Measurements from ENCODE around the gene SPATS2.
"Not testable (repeated sequence)": the region's sequence is repeated elsewhere in the genome, so short reads cannot be mapped to it uniquely, and the experiment has no call there.

The SPATS2 gene

DNA sequence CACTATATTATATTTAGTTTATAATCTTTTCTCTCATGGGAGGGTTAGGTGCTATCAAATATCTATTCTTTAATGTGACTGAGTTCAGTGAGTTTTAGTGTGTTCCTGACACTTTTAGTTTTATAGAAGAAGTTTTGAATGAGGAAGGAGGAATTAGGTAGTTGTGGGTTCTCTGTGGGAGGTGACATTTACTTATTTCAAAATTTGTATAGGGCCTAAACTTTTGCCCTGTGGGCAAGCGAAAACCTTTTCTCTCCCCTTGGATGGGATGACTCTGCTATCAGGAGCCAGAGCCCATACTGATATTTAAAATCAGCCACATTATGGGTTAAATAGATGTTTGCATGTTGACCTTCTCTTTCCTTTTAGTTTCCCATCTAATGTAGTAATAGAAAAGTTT, 43.6 kb downstream of the SPATS2 start:
- H3K27ac Mint-ChIP-seq (ENCODE audit: low read depth) = no peak overlapping the region
- H3K4me3 Mint-ChIP-seq = no peak overlapping the region
- DNase-seq (ENCODE audit: low spot score in 2 of 2) = no peak
- ATAC-seq (replicated peaks; ENCODE audit: extremely low read depth, poor library complexity, severe bottlenecking) = no peak
- no peaks in the 10 kb centered on the region for H3K27me3 Mint-ChIP-seq
- no peaks in the 10 kb centered on the region for H3K4me1 Mint-ChIP-seq
- peaks cover 2% of the 10 kb centered on the region for H3K36me3 Mint-ChIP-seq (ENCODE audit: insufficient read depth)
- no peaks in the 10 kb centered on the region for H3K9me3 Mint-ChIP-seq

DNA sequence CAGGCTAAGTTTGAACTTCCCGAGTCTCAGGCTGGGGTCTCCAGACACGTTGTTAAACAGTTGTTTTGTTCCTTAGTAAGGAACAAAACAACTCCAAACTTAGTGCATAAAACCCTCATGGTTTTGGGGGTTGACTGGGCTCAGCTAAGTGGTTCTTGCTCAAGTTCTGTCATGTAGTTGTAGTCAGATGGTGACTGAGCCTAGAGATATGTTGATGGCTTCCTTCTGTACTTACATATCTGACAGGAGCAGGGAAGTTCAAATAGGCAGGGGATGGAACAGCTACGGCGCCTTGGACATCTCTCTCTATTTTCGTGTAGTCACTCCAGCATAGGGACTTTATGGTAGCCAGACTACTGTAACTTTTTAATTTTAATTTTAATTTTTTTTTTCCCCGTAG, 45.7 kb downstream of the SPATS2 start:
- Mint-ChIP-seq H3K9me3 (no peaks in the 10 kb centered on the region), H3K27me3 (no peaks in the 10 kb centered on the region), H3K4me3 (no peak overlapping the region), H3K4me1 (no peaks in the 10 kb centered on the region), H3K27ac (ENCODE audit: low read depth) (no peak overlapping the region), H3K36me3 (ENCODE audit: insufficient read depth) (peaks cover 2% of the 10 kb centered on the region)
- ATAC-seq (replicated peaks; ENCODE audit: extremely low read depth, poor library complexity, severe bottlenecking) (no peak), DNase-seq (ENCODE audit: low spot score in 2 of 2) (no peak)

DNA sequence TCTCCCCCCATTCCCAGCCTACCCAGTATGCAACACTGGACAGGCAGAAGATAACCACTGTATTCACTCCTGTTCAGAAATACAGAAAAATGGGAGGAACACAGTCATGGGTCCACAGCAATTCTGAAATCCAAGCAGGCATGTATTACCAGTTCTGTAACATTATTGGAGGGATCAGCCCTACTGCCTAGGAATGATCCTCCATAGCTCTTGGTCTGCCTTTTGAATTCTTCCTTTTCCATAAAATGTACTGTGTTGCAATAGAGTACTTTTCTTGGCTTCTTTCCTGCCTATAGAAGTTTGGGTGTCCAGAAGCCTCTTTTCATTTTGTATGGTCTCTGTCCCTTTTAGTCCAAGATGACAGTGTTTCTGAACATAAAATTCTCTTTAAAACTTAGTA, 46.5 kb downstream of the SPATS2 start:
- Mint-ChIP-seq H3K27me3 (no peaks in the 10 kb centered on the region), H3K4me1 (no peaks in the 10 kb centered on the region), H3K36me3 (ENCODE audit: insufficient read depth) (peaks cover 2% of the 10 kb centered on the region), H3K9me3 (no peaks in the 10 kb centered on the region), H3K27ac (ENCODE audit: low read depth) (no peak overlapping the region), H3K4me3 (no peak overlapping the region)
- no peak for DNase-seq (ENCODE audit: low spot score in 2 of 2)
- no peak for ATAC-seq (replicated peaks; ENCODE audit: extremely low read depth, poor library complexity, severe bottlenecking)

DNA sequence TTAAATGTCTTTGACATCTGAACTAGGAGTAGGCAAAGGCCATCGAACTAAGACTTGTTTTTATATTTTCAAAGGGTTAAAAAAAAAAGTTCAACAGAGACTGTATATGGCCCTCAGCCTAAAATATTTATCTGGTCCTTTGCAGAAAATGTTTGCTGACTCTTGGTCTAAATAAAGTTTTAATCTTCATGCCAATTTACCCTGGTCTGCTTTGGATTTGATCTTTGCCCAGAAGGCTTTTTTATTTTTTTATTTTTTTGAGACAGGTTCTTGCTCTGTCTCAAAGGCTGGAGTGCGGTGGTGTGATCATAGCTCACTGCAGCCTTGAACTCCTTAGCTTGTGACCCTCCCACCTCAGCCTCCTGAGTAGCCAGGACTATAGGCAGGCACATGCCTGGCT, 47.1 kb downstream of the SPATS2 start:
- H3K4me3 Mint-ChIP-seq = no peak overlapping the region
- H3K9me3 Mint-ChIP-seq = no peaks in the 10 kb centered on the region
- no peaks in the 10 kb centered on the region for H3K36me3 Mint-ChIP-seq (ENCODE audit: insufficient read depth)
- DNase-seq (ENCODE audit: low spot score in 2 of 2) = no peak
- no peak for ATAC-seq (replicated peaks; ENCODE audit: extremely low read depth, poor library complexity, severe bottlenecking)
- no peaks in the 10 kb centered on the region for H3K27me3 Mint-ChIP-seq
- no peak overlapping the region for H3K27ac Mint-ChIP-seq (ENCODE audit: low read depth)
- H3K4me1 Mint-ChIP-seq = no peaks in the 10 kb centered on the region

DNA sequence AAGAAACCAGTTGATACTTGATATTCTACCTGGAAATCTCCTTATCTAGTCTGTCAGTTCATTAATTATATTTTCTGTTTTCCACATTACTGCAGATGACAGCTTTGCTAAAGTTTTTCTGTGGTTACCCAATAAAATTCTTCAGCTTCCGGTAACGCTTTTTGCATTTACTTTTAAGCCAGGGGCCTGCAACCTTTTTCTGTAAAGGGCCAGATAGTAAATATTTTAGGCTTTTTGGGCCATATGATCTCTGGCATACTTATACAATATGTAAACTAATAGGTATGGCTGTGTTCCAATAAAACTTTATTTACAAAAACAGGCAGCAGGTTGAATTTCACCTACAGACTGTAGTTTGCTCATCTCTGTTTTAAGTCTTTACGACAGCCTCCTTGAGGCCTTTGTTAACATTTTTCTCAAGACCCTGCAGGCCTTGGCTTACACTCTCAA, 48.3 kb downstream of the SPATS2 start:
- H3K27ac Mint-ChIP-seq (ENCODE audit: low read depth) = no peak overlapping the region
- DNase-seq (ENCODE audit: low spot score in 2 of 2) (no peak), ATAC-seq (replicated peaks; ENCODE audit: extremely low read depth, poor library complexity, severe bottlenecking) (no peak)
- no peaks in the 10 kb centered on the region for H3K27me3 Mint-ChIP-seq
- H3K9me3 Mint-ChIP-seq = no peaks in the 10 kb centered on the region
- no peaks in the 10 kb centered on the region for H3K36me3 Mint-ChIP-seq (ENCODE audit: insufficient read depth)
- H3K4me3 Mint-ChIP-seq = no peak overlapping the region
- no peaks in the 10 kb centered on the region for H3K4me1 Mint-ChIP-seq

DNA sequence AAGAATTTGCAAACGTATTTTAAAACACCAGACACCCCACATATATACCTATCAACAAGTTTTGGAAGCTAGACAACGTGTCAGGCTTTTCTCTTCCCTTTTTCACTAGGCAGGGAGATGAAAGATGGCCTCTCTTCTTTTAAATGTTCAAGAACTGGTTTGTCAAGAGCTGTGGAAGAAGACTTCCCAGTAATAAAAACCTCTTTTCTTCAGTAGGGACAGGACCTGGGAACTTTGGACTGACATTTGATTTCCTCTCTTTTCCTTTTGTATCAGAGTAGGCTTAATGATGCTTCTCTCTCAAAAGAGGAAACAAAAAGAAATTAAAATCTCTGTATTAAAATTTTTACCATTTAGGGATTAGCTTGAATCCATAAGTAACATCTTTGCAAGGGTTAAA, 49.6 kb downstream of the SPATS2 start:
- no peaks in the 10 kb centered on the region for H3K9me3 Mint-ChIP-seq
- DNase-seq (ENCODE audit: low spot score in 2 of 2) (no peak), ATAC-seq (replicated peaks; ENCODE audit: extremely low read depth, poor library complexity, severe bottlenecking) (no peak)
- H3K36me3 Mint-ChIP-seq (ENCODE audit: insufficient read depth) = no peaks in the 10 kb centered on the region
- no peaks in the 10 kb centered on the region for H3K4me1 Mint-ChIP-seq
- H3K27ac Mint-ChIP-seq (ENCODE audit: low read depth) = no peak overlapping the region
- H3K4me3 Mint-ChIP-seq = no peak overlapping the region
- no peaks in the 10 kb centered on the region for H3K27me3 Mint-ChIP-seq

DNA sequence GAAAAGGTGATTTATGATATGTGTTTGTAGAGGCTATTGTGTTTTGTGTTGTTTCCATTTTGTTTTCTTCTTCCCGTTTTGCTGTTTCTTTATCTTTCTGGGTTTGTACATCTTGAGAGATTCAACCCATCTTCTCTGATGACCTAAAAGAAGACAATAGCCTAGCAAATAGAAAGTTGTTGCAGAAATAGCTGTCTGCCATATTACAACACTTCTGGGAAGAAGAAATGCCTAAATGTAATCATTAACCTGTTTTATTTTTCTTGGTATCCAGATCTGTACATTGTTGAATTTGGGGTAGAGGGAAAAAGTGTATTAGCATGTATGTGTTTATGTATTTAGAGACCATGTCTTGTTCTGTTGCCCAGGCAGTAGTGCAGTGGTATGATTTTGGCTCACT, 50.3 kb downstream of the SPATS2 start:
- ATAC-seq (replicated peaks; ENCODE audit: extremely low read depth, poor library complexity, severe bottlenecking) (no peak), DNase-seq (ENCODE audit: low spot score in 2 of 2) (no peak)
- Mint-ChIP-seq H3K27me3 (no peaks in the 10 kb centered on the region), H3K36me3 (ENCODE audit: insufficient read depth) (no peaks in the 10 kb centered on the region), H3K4me3 (no peak overlapping the region), H3K9me3 (no peaks in the 10 kb centered on the region), H3K27ac (ENCODE audit: low read depth) (no peak overlapping the region), H3K4me1 (no peaks in the 10 kb centered on the region)

DNA sequence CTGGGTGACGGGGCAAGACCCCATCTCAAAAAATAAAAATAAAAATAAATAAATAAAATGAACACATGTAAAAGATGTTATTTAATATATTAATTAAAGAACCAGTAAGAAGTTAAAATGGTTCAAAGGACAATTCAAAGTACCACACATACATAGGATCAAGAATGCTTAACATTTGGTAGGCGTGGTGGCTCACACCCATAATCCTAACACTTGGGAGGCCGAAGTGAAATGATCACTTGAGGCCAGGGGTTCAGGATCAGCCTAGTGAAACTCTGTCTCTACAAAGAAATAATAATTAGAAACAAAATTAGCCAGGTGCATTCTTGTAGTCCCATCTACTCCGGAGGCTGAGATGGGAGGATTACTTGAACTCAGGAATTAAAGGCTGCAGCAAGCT, 53.3 kb downstream of the SPATS2 start:
- no peak overlapping the region for H3K27ac Mint-ChIP-seq (ENCODE audit: low read depth)
- H3K4me1 Mint-ChIP-seq = no peaks in the 10 kb centered on the region
- H3K4me3 Mint-ChIP-seq = no peak overlapping the region
- ATAC-seq (replicated peaks; ENCODE audit: extremely low read depth, poor library complexity, severe bottlenecking) (no peak), DNase-seq (ENCODE audit: low spot score in 2 of 2) (no peak)
- no peaks in the 10 kb centered on the region for H3K27me3 Mint-ChIP-seq
- H3K9me3 Mint-ChIP-seq = no peaks in the 10 kb centered on the region
- H3K36me3 Mint-ChIP-seq (ENCODE audit: insufficient read depth) = no peaks in the 10 kb centered on the region

DNA sequence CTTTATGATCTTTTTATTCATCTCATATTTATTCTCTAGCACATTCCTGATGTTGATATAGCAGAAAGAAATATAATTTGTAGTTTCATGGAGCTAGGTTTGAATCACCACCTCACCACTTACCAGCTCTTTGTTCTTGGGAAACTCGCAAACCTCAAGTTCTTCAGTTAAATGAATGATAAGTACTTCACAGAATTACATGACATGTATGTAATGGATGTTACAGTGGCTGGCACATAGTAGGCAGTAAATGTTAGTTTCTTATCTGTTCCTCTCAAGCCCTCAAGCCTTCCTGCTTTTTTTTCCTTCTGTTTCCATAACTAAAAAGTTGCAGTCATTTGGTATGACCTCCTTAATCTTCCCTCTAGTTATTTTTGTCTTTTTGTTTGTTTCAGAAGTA, 54.9 kb downstream of the SPATS2 start:
- no peaks in the 10 kb centered on the region for H3K4me1 Mint-ChIP-seq
- no peaks in the 10 kb centered on the region for H3K9me3 Mint-ChIP-seq

DNA sequence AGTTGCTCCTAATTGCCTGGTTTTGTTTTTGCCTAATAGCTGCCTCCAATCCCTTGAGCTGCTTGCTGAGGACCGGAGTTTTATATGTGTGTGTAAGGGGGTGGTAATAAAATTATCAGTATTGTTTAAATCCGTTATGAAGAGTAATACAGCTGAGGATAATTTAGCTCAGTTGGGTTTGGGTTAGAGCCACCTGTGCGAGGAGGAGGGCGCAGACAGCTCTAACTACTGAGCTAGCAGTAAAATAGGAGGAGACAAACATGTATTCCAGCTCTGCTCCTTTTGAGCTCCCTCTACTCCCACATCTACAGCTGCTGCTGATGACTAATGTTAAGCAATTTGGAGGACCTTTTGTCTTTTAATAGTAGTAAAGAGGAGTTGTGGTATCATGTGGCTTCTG, 61.5 kb downstream of the SPATS2 start:
- Mint-ChIP-seq H3K9me3 (no peaks in the 10 kb centered on the region), H3K4me3 (no peak overlapping the region), H3K27me3 (no peaks in the 10 kb centered on the region), H3K36me3 (ENCODE audit: insufficient read depth) (no peaks in the 10 kb centered on the region), H3K4me1 (no peaks in the 10 kb centered on the region), H3K27ac (ENCODE audit: low read depth) (no peak overlapping the region)
- ATAC-seq (replicated peaks; ENCODE audit: extremely low read depth, poor library complexity, severe bottlenecking) = no peak
- no peak for DNase-seq (ENCODE audit: low spot score in 2 of 2)

More for the DNA sequence above, 54.9 kb downstream of the SPATS2 start:
- no peaks in the 10 kb centered on the region for H3K27me3 Mint-ChIP-seq
- no peaks in the 10 kb centered on the region for H3K36me3 Mint-ChIP-seq (ENCODE audit: insufficient read depth)
- DNase-seq (ENCODE audit: low spot score in 2 of 2) (no peak), ATAC-seq (replicated peaks; ENCODE audit: extremely low read depth, poor library complexity, severe bottlenecking) (no peak)
- H3K27ac Mint-ChIP-seq (ENCODE audit: low read depth) = no peak overlapping the region
- no peak overlapping the region for H3K4me3 Mint-ChIP-seq

DNA sequence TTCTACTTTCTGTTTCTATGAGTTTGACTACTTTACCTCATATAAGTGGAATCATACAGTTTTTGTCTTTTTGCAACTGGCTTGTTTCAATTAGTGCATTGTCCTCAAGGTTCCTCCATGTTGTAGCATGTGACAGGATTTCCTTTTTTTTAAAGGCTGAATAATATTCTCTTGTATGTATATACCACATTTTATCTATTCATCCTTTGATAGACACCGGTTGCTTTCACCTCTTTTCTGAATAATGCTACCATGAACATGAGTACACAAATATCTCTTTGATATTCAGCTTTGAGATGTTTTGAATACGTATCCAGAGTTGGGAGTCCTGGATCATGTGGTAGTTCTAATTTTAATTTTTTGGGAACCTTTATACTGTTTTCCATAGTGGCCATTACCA, 65.4 kb downstream of the SPATS2 start:
- H3K4me1 Mint-ChIP-seq = no peaks in the 10 kb centered on the region
- DNase-seq (ENCODE audit: low spot score in 2 of 2) (no peak), ATAC-seq (replicated peaks; ENCODE audit: extremely low read depth, poor library complexity, severe bottlenecking) (no peak)
- H3K9me3 Mint-ChIP-seq = no peaks in the 10 kb centered on the region
- no peaks in the 10 kb centered on the region for H3K27me3 Mint-ChIP-seq
- H3K27ac Mint-ChIP-seq (ENCODE audit: low read depth) = no peak overlapping the region
- H3K4me3 Mint-ChIP-seq = no peak overlapping the region
- no peaks in the 10 kb centered on the region for H3K36me3 Mint-ChIP-seq (ENCODE audit: insufficient read depth)

DNA sequence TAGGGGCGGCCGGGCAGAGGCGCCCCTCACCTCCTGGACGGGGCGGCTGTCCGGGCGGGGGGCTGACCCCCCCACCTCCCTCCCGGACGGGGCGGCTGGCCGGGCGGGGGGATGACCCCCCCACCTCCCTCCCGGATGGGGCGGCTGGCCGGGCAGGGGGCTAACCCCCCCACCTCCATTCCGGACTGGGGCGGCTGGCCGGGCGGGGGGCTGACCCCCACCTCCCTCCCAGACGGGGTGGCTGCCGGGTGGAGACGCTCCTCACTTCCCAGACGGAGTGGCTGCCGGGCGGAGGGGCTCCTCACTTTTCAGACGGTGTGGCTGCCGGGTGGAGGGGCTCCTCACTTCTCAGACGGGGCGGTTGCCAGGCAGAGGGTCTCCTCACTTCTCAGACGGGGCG, 69.5 kb downstream of the SPATS2 start:
- not testable (repeated sequence) for DNase-seq (ENCODE audit: low spot score in 2 of 2); H3K27ac Mint-ChIP-seq (ENCODE audit: low read depth); H3K4me1 Mint-ChIP-seq; H3K27me3 Mint-ChIP-seq; H3K36me3 Mint-ChIP-seq (ENCODE audit: insufficient read depth); ATAC-seq (replicated peaks; ENCODE audit: extremely low read depth, poor library complexity, severe bottlenecking); H3K4me3 Mint-ChIP-seq; H3K9me3 Mint-ChIP-seq

DNA sequence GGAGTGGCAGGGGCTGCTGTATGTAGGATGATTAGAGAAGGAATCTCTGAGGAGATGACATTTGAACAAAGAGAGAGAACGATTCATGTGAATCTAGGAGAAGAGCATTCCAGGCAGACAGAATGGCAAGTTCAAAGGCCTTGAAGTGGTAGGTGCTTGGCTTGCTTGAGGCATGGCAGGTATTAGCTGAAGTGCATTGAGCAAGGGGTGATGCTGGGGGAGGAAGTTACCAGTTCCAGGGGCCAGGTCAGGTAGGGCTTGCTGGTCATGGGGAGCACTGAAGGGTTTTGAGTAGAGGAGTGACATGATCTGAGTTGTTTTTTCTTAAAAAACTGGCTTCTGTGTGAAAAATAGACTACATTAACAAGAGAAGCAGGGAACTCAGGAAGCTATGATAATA, 71.8 kb downstream of the SPATS2 start:
- ATAC-seq (replicated peaks; ENCODE audit: extremely low read depth, poor library complexity, severe bottlenecking) (no peak), DNase-seq (ENCODE audit: low spot score in 2 of 2) (no peak)
- Mint-ChIP-seq H3K4me1 (peaks cover 5% of the 10 kb centered on the region), H3K9me3 (no peaks in the 10 kb centered on the region), H3K36me3 (ENCODE audit: insufficient read depth) (no peaks in the 10 kb centered on the region), H3K27me3 (no peaks in the 10 kb centered on the region), H3K27ac (ENCODE audit: low read depth) (no peak overlapping the region), H3K4me3 (no peak overlapping the region)

DNA sequence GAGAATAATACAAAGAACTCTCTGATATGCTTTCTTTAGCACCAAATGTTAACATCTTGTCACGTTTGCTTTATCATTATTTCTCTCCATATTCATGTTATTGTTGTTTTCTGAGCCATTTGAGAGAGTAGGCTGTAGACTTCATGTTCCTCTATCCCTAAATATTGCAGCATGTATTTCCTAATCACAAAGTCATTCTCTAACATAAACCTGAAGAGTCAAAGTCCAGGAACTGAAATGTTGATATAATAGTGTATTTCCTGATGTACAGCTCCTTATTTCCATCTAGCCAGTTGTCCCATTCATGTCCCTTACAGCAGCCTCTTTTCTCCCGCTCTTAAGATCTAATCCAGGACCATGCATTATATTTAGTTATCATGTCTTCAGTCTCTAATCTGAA, 72.8 kb downstream of the SPATS2 start:
- no peaks in the 10 kb centered on the region for H3K27me3 Mint-ChIP-seq
- H3K4me1 Mint-ChIP-seq = peaks cover 5% of the 10 kb centered on the region
- no peaks in the 10 kb centered on the region for H3K36me3 Mint-ChIP-seq (ENCODE audit: insufficient read depth)
- no peak overlapping the region for H3K27ac Mint-ChIP-seq (ENCODE audit: low read depth)
- no peaks in the 10 kb centered on the region for H3K9me3 Mint-ChIP-seq
- H3K4me3 Mint-ChIP-seq = no peak overlapping the region
- DNase-seq (ENCODE audit: low spot score in 2 of 2) = no peak
- no peak for ATAC-seq (replicated peaks; ENCODE audit: extremely low read depth, poor library complexity, severe bottlenecking)
